Immature natural killer cell (primary cell): ENCODE measurements around the gene RFX2. TPM values are rescaled to one million over a fixed set of nuclear protein-coding genes. Genes with fewer than 3 reads are reported as not detected.
A peak's percentile ranks its signal among the peaks of the same experiment; 100 is the strongest.

Experiments used
- DNase-seq, 3 donors: peaks; one replicate each; pipeline ENCODE4 v3.0.0; 2022; ENCODE audit warnings: mixed read lengths in 1 of 3
- H3K27ac Mint-ChIP-seq, 6 donors: one replicate each; pipeline ENCODE4 v1.8.0; 2020; ENCODE audit warnings: mixed read lengths in 6 of 6, mild to moderate bottlenecking in 5 of 6, inconsistent platforms in 4 of 6, moderate library complexity in 3 of 6
- H3K27me3 Mint-ChIP-seq, 3 donors: one replicate each; pipeline ENCODE4 v1.8.0; 2020 to 2021; ENCODE audit warnings: low read depth in 3 of 3, mild to moderate bottlenecking in 3 of 3, mixed read lengths in 3 of 3, moderate library complexity in 3 of 3, inconsistent platforms in 1 of 3
- H3K36me3 Mint-ChIP-seq, 3 donors: one replicate each; pipeline ENCODE4 v1.8.0; 2020; ENCODE audit warnings: mixed read lengths in 3 of 3, inconsistent platforms in 2 of 3, mild to moderate bottlenecking in 2 of 3
- H3K4me1 Mint-ChIP-seq, 2 donors: one replicate each; pipeline ENCODE4 v1.8.0; 2020; ENCODE audit warnings: inconsistent platforms in 2 of 2, mild to moderate bottlenecking in 2 of 2, mixed read lengths in 2 of 2, moderate library complexity in 1 of 2
- H3K4me3 Mint-ChIP-seq, 5 donors: one replicate each; pipeline ENCODE4 v1.8.0; 2020; ENCODE audit warnings: mild to moderate bottlenecking in 5 of 5, mixed read lengths in 5 of 5, inconsistent platforms in 3 of 5, moderate library complexity in 3 of 5
- H3K9me3 Mint-ChIP-seq, 6 donors: one replicate each; pipeline ENCODE4 v1.8.0; 2020; ENCODE audit warnings: mild to moderate bottlenecking in 6 of 6, mixed read lengths in 6 of 6, inconsistent platforms in 4 of 6, moderate library complexity in 3 of 6
- polyA plus RNA-seq, 3 donors: library from polyadenylated mRNA; unstranded; fragments of 300-500 nt; fragmentation: Illumina TruSeq; gene quantifications; one replicate each; pipeline ENCODE4 v1.2.3, GENCODE V29; 2021

The RFX2 gene
- polyA plus RNA-seq, 3 donors from 2014 or later, result 2.2 to 3.9 TPM; not detected in 1

DNA sequence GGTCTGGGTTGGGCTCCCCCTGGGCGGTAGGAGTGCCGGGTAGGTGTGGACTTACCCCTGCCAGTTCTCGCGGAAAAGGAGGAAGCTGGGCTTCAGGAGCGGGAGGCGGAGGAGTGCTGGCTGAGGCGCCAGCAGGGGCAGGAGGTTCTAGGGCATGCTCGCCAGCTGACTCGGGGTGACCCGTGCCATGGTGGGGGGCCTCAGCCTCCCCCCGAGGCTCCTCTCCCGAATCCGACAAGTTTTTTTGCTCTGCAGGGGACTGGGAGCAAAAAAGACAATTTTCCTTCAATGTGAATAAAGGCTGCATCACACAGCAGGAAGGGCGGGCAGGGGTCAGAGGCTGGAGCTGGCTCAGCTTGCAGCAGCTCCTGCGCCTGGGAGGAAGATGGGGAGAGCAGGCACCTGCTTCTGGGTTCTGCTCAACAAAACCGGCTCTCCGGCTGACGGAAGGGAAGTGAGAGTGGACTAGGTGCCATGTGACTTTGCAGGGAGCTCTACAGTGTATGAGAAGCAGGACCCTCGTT lies 158.9 kb downstream of the RFX2 start:
- Mint-ChIP-seq H3K4me3 (peak overlapping the region in 2 of 5 donors; percentile 10 to 13), H3K4me1 (peaks cover 81 to 91% of the 10 kb centered on the region in 2 donors), H3K27me3 (peaks cover 0 to 4% (median 0%) of the 10 kb centered on the region in 3 donors), H3K27ac (peak overlapping the region in 5 of 6 donors; percentile 34 to 85 (median 49)), H3K9me3 (no peaks in the 10 kb centered on the region), H3K36me3 (no peaks in the 10 kb centered on the region)
- DNase-seq, result no peak

DNA sequence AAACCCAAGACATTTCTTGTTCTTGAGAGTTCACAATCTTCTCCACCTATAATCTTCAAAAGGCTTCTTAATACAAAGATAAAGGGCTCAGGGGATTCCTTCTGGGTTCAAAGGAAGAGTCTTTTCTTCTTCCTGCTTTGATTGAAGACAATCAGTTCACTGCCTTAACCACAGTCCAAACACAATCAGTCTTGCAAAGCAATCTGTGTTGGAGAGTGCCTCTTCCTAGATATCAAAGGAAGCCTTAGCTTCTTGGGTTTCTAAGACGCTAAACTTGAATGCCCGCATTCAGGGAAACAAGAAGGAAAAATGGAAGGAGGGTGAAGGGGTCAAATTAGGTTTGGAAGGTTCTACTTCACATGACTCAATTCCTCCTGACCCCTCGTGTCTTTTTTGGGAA lies 159.6 kb downstream of the RFX2 start:
- DNase-seq, result no peak
- Mint-ChIP-seq H3K27ac (peak overlapping the region in 4 of 6 donors; percentile 30 to 64 (median 41)), H3K9me3 (no peaks in the 10 kb centered on the region), H3K27me3 (peaks cover 0 to 4% (median 2%) of the 10 kb centered on the region in 3 donors), H3K4me1 (peaks cover 79 to 90% of the 10 kb centered on the region in 2 donors), H3K4me3 (no peak overlapping the region), H3K36me3 (no peaks in the 10 kb centered on the region)

DNA sequence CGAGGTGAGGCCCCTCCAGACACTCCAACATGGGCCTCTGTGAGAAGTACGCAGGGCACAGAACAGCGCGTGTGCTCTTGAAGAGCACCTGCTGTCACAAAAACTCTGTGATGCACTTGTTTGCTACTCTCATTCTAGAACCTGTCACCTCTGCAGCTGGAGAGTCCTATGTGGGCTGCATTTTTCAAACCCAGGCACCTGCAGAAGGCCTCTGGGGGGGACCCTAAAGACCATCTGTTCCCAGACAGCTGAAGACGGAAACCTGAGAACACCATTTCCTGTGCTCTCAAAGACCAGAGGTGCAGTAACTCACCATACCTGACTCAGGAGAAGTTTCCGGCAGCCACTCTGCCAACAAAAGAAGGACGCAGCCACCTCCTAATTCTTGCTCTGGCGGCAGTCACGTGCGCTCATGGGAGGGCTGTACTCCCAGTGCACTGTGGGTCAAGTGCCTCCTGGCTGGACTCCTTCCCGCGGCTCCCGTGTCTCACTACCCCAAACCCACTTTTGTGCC lies 160.5 kb downstream of the RFX2 start:
- H3K4me1 Mint-ChIP-seq, result peaks cover 78 to 90% of the 10 kb centered on the region in 2 donors
- no peak for DNase-seq
- peaks cover 0 to 6% (median 2%) of the 10 kb centered on the region in 3 donors for H3K27me3 Mint-ChIP-seq

DNA sequence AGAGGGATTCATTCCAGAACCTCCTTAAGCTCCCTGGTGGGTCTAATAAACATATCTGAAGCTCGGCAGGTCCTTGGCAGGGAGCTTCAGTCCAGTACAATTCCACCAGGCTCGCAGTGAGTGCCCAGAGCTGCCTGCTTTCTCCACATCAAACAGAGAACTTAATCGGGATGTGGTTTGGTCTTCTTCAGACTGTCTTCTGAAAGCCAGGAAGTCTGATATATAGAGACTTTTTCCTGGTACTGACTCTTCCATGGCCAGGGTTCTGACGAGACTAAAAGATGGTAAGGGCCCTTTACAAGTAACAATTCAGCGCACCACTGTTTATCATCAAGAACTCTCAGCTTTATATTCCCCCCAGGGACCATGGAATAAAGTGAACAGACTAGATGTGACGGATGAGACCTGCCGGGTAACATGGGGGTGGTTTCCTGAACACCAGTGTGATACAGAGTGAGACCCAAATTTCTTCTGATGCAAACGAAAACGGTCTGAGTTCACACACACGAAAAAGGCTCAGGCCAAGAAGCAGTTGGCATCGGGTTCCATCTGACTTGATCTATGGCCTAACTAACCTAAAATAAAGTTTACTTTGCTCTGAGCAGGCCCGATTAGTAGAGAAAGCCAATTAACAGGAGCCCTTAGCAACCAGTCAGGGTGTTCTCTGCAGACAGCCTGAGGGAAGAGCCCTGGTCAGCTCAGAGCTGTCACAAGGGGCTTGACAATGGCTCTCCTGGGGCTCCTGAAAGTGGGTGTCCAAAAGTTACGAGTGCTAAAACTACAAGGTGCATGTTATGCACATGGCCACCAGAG lies 161.3 kb downstream of the RFX2 start:
- H3K4me1 Mint-ChIP-seq, result peaks cover 72 to 89% of the 10 kb centered on the region in 2 donors
- H3K36me3 Mint-ChIP-seq, result no peaks in the 10 kb centered on the region
- peaks cover 0 to 7% (median 2%) of the 10 kb centered on the region in 3 donors for H3K27me3 Mint-ChIP-seq
- DNase-seq, result no peak
- H3K4me3 Mint-ChIP-seq, result no peak overlapping the region
- peak overlapping the region in 5 of 6 donors; percentile 4 to 79 (median 51) for H3K27ac Mint-ChIP-seq
- no peaks in the 10 kb centered on the region for H3K9me3 Mint-ChIP-seq

More for the DNA sequence above, 160.5 kb downstream of the RFX2 start:
- Mint-ChIP-seq H3K4me3 (no peak overlapping the region), H3K9me3 (no peaks in the 10 kb centered on the region), H3K36me3 (no peaks in the 10 kb centered on the region), H3K27ac (peak overlapping the region in 4 of 6 donors; percentile 3 to 47 (median 13))

DNA sequence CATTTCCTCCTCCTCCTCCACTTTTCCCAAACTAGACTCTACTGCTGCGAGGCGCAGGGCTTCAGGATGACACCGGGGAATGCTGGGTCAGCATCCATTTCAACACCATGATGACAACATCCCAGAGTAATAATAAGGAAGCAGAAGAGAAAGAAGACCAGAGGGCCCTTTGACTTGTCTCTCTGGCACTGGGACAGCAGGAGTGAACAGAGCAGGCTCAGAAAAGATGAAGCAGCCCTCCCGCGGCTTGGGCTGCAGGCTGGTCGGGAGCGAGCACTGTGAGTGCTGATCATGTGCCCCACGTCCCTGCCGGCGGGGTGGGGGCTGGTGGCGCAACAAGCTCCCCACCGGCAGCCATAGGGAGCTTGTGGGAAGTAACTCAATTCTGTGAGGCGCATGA lies 162.9 kb downstream of the RFX2 start:
- Mint-ChIP-seq H3K27me3 (peaks cover 0 to 6% (median 2%) of the 10 kb centered on the region in 3 donors), H3K4me3 (no peak overlapping the region)

DNA sequence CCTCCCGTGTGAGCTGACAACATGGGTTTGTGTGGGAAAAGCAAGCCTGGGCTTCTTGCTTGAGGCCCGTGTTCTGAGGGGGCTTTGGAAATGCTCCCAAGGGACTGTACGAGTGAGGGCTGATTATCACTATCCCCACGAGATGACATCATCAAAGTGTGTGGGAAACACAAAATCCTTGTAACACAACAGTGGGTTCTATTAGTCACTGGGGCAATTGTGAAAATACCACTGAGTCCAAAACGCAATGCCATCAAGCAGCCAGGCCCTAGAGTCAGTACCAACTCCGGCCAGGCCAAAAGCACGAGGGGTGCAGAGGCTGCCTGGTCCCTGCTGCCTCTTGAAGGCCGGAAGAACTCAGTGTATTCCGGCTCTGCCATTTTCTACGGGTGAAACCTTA lies 166.7 kb downstream of the RFX2 start:
- Mint-ChIP-seq H3K27me3 (peaks cover 0 to 7% (median 3%) of the 10 kb centered on the region in 3 donors), H3K27ac (peak overlapping the region in 2 of 6 donors; percentile 24 to 30), H3K9me3 (no peaks in the 10 kb centered on the region), H3K36me3 (peaks cover 0 to 3% (median 0%) of the 10 kb centered on the region in 3 donors), H3K4me3 (no peak overlapping the region), H3K4me1 (peaks cover 35 to 52% of the 10 kb centered on the region in 2 donors)
- no peak for DNase-seq

More for the DNA sequence above, 162.9 kb downstream of the RFX2 start:
- no peaks in the 10 kb centered on the region for H3K36me3 Mint-ChIP-seq
- H3K9me3 Mint-ChIP-seq, result no peaks in the 10 kb centered on the region
- H3K4me1 Mint-ChIP-seq, result peaks cover 67 to 84% of the 10 kb centered on the region in 2 donors
- no peak for DNase-seq
- peak overlapping the region in 4 of 6 donors; percentile 7 to 35 (median 12) for H3K27ac Mint-ChIP-seq

Other genes starting within 250 kb of the RFX2 start
- gene FUT5, start 240.0 kb downstream of the RFX2 start, polyA plus RNA-seq, result not detected
- gene NDUFA11, start 206.7 kb downstream of the RFX2 start, polyA plus RNA-seq, result 100 to 1,000 TPM; 329 to 666 (median 378) TPM
- gene VMAC, start 205.6 kb downstream of the RFX2 start, polyA plus RNA-seq, result 1 to 10 TPM; 2.2 to 6.5 (median 5.2) TPM
- gene CAPS, start 196.2 kb downstream of the RFX2 start, polyA plus RNA-seq, result 1 to 10 TPM in 2 of 3 donors, under 1 TPM in 1; 0.32 to 4.1 (median 2.2) TPM
- gene RANBP3, start 132.4 kb downstream of the RFX2 start, polyA plus RNA-seq, result 10 to 100 TPM in 1 of 3 donors, 1 to 10 TPM in 2; 3.2 to 14.5 (median 4.4) TPM
- gene ACSBG2, start 25.2 kb upstream of the RFX2 start, polyA plus RNA-seq, result under 1 TPM in 1 of 3 donors, not detected in 2; 0.38 TPM
- 1 to 10 TPM in 1 of 3 donors, under 1 TPM in 2; 0.11 to 1.9 (median 0.54) TPM for gene MLLT1, start 169.5 kb upstream of the RFX2 start, polyA plus RNA-seq
- gene ACER1, start 223.1 kb upstream of the RFX2 start, polyA plus RNA-seq, result under 1 TPM in 2 of 3 donors, not detected in 1; 0.54 to 0.63 TPM